ENCODE measurements around the gene SCMH1.

SCMH1 gene

GRCh38 chr1:41009466-41009865, 232.6 kb downstream of the SCMH1 start:
- H3K4me1 ChIP-seq (ENCODE audit: control insufficient read depth, insufficient read depth, low read length): no peaks in the 10 kb centered on the region
- peaks cover 34 to 52% of the 10 kb centered on the region in 2 donors for H3K36me3 ChIP-seq (ENCODE audit: control insufficient read depth in 2 of 2, insufficient read depth in 2 of 2, low read length in 2 of 2)
- H3K27me3 ChIP-seq (ENCODE audit: control insufficient read depth in 1 of 2, insufficient read depth in 2 of 2, low read length in 2 of 2): no peaks in the 10 kb centered on the region
- no peak overlapping the region for H3K27ac ChIP-seq (ENCODE audit: low read length)
- no peak overlapping the region for H3K4me3 ChIP-seq (ENCODE audit: low read length in 2 of 2)
- H3K9ac ChIP-seq (ENCODE audit: low read length in 2 of 2): no peak overlapping the region
- H3K9me3 ChIP-seq (ENCODE audit: control insufficient read depth in 2 of 2, low read length in 2 of 2): no peaks in the 10 kb centered on the region

- Histone ChIP-seq H3K9me3 (ENCODE audit: control insufficient read depth in 2 of 2, low read length in 2 of 2) (no peaks in the 10 kb centered on the region), H3K4me1 (ENCODE audit: control insufficient read depth, insufficient read depth, low read length) (peaks cover 12% of the 10 kb centered on the region), H3K4me3 (ENCODE audit: low read length in 2 of 2) (no peak overlapping the region), H3K27me3 (ENCODE audit: control insufficient read depth in 1 of 2, insufficient read depth in 2 of 2, low read length in 2 of 2) (no peaks in the 10 kb centered on the region), H3K36me3 (ENCODE audit: control insufficient read depth in 2 of 2, insufficient read depth in 2 of 2, low read length in 2 of 2) (peaks cover 34 to 56% of the 10 kb centered on the region in 2 donors), H3K27ac (ENCODE audit: low read length) (no peak overlapping the region), H3K9ac (ENCODE audit: low read length in 2 of 2) (no peak overlapping the region)
Observed at GRCh38 chr1:41006942-41007865, 234.9 kb downstream of the SCMH1 start.

- Histone ChIP-seq H3K4me3 (ENCODE audit: low read length in 2 of 2) (no peak overlapping the region), H3K27ac (ENCODE audit: low read length) (no peak overlapping the region), H3K4me1 (ENCODE audit: control insufficient read depth, insufficient read depth, low read length) (peaks cover 12% of the 10 kb centered on the region), H3K27me3 (ENCODE audit: control insufficient read depth in 1 of 2, insufficient read depth in 2 of 2, low read length in 2 of 2) (no peaks in the 10 kb centered on the region), H3K36me3 (ENCODE audit: control insufficient read depth in 2 of 2, insufficient read depth in 2 of 2, low read length in 2 of 2) (peaks cover 32 to 51% of the 10 kb centered on the region in 2 donors), H3K9ac (ENCODE audit: low read length in 2 of 2) (no peak overlapping the region), H3K9me3 (ENCODE audit: control insufficient read depth in 2 of 2, low read length in 2 of 2) (no peaks in the 10 kb centered on the region)
Observed at GRCh38 chr1:41005876-41006275, 236.2 kb downstream of the SCMH1 start.

- H3K9ac ChIP-seq (ENCODE audit: low read length in 2 of 2): no peak overlapping the region
- peaks cover 12% of the 10 kb centered on the region for H3K4me1 ChIP-seq (ENCODE audit: control insufficient read depth, insufficient read depth, low read length)
- H3K27me3 ChIP-seq (ENCODE audit: control insufficient read depth in 1 of 2, insufficient read depth in 2 of 2, low read length in 2 of 2): no peaks in the 10 kb centered on the region
- peak overlapping the region in 1 of 2 donors; percentile 15 for H3K4me3 ChIP-seq (ENCODE audit: low read length in 2 of 2)
- H3K27ac ChIP-seq (ENCODE audit: low read length): no peak overlapping the region
- peaks cover 26 to 52% of the 10 kb centered on the region in 2 donors for H3K36me3 ChIP-seq (ENCODE audit: control insufficient read depth in 2 of 2, insufficient read depth in 2 of 2, low read length in 2 of 2)
- H3K9me3 ChIP-seq (ENCODE audit: control insufficient read depth in 2 of 2, low read length in 2 of 2): no peaks in the 10 kb centered on the region
Observed at GRCh38 chr1:41003640-41004220, 238.4 kb downstream of the SCMH1 start.

GRCh38 chr1:41003127-41003639, 238.9 kb downstream of the SCMH1 start:
- H3K9ac ChIP-seq (ENCODE audit: low read length in 2 of 2): no peak overlapping the region

GRCh38 chr1:40998668-40999067, 243.4 kb downstream of the SCMH1 start:
- Histone ChIP-seq H3K4me1 (ENCODE audit: control insufficient read depth, insufficient read depth, low read length) (peaks cover 9% of the 10 kb centered on the region), H3K36me3 (ENCODE audit: control insufficient read depth in 2 of 2, insufficient read depth in 2 of 2, low read length in 2 of 2) (peaks cover 29 to 45% of the 10 kb centered on the region in 2 donors), H3K27ac (ENCODE audit: low read length) (no peak overlapping the region), H3K9ac (ENCODE audit: low read length in 2 of 2) (no peak overlapping the region), H3K27me3 (ENCODE audit: control insufficient read depth in 1 of 2, insufficient read depth in 2 of 2, low read length in 2 of 2) (no peaks in the 10 kb centered on the region), H3K9me3 (ENCODE audit: control insufficient read depth in 2 of 2, low read length in 2 of 2) (no peaks in the 10 kb centered on the region), H3K4me3 (ENCODE audit: low read length in 2 of 2) (no peak overlapping the region)

More at GRCh38 chr1:41003127-41003639, 238.9 kb downstream of the SCMH1 start:
- no peak overlapping the region for H3K27ac ChIP-seq (ENCODE audit: low read length)
- peaks cover 12% of the 10 kb centered on the region for H3K4me1 ChIP-seq (ENCODE audit: control insufficient read depth, insufficient read depth, low read length)
- H3K36me3 ChIP-seq (ENCODE audit: control insufficient read depth in 2 of 2, insufficient read depth in 2 of 2, low read length in 2 of 2): peaks cover 26 to 53% of the 10 kb centered on the region in 2 donors
- peak overlapping the region in 1 of 2 donors; percentile 15 for H3K4me3 ChIP-seq (ENCODE audit: low read length in 2 of 2)
- H3K27me3 ChIP-seq (ENCODE audit: control insufficient read depth in 1 of 2, insufficient read depth in 2 of 2, low read length in 2 of 2): no peaks in the 10 kb centered on the region
- no peaks in the 10 kb centered on the region for H3K9me3 ChIP-seq (ENCODE audit: control insufficient read depth in 2 of 2, low read length in 2 of 2)

GRCh38 chr1:40997096-40997495, 245.0 kb downstream of the SCMH1 start:
- Histone ChIP-seq H3K4me1 (ENCODE audit: control insufficient read depth, insufficient read depth, low read length) (no peaks in the 10 kb centered on the region), H3K36me3 (ENCODE audit: control insufficient read depth in 2 of 2, insufficient read depth in 2 of 2, low read length in 2 of 2) (peaks cover 30 to 46% of the 10 kb centered on the region in 2 donors), H3K27ac (ENCODE audit: low read length) (no peak overlapping the region), H3K27me3 (ENCODE audit: control insufficient read depth in 1 of 2, insufficient read depth in 2 of 2, low read length in 2 of 2) (no peaks in the 10 kb centered on the region), H3K4me3 (ENCODE audit: low read length in 2 of 2) (no peak overlapping the region), H3K9me3 (ENCODE audit: control insufficient read depth in 2 of 2, low read length in 2 of 2) (no peaks in the 10 kb centered on the region), H3K9ac (ENCODE audit: low read length in 2 of 2) (no peak overlapping the region)

- Histone ChIP-seq H3K4me3 (ENCODE audit: low read length in 2 of 2) (no peak overlapping the region), H3K9ac (ENCODE audit: low read length in 2 of 2) (no peak overlapping the region), H3K4me1 (ENCODE audit: control insufficient read depth, insufficient read depth, low read length) (peaks cover 4% of the 10 kb centered on the region), H3K27me3 (ENCODE audit: control insufficient read depth in 1 of 2, insufficient read depth in 2 of 2, low read length in 2 of 2) (no peaks in the 10 kb centered on the region), H3K36me3 (ENCODE audit: control insufficient read depth in 2 of 2, insufficient read depth in 2 of 2, low read length in 2 of 2) (peaks cover 43% of the 10 kb centered on the region in 2 donors), H3K9me3 (ENCODE audit: control insufficient read depth in 2 of 2, low read length in 2 of 2) (no peaks in the 10 kb centered on the region), H3K27ac (ENCODE audit: low read length) (no peak overlapping the region)
Observed at GRCh38 chr1:40989066-40989465, 253.0 kb downstream of the SCMH1 start.

GRCh38 chr1:40988280-40988679, 253.8 kb downstream of the SCMH1 start:
- H3K36me3 ChIP-seq (ENCODE audit: control insufficient read depth in 2 of 2, insufficient read depth in 2 of 2, low read length in 2 of 2): peaks cover 41 to 43% of the 10 kb centered on the region in 2 donors

GRCh38 chr1:40987439-40988276, 254.4 kb downstream of the SCMH1 start:
- Histone ChIP-seq H3K9ac (ENCODE audit: low read length in 2 of 2) (no peak overlapping the region), H3K27me3 (ENCODE audit: control insufficient read depth in 1 of 2, insufficient read depth in 2 of 2, low read length in 2 of 2) (no peaks in the 10 kb centered on the region), H3K4me1 (ENCODE audit: control insufficient read depth, insufficient read depth, low read length) (peaks cover 5% of the 10 kb centered on the region), H3K36me3 (ENCODE audit: control insufficient read depth in 2 of 2, insufficient read depth in 2 of 2, low read length in 2 of 2) (peaks cover 42 to 43% of the 10 kb centered on the region in 2 donors), H3K9me3 (ENCODE audit: control insufficient read depth in 2 of 2, low read length in 2 of 2) (no peaks in the 10 kb centered on the region), H3K27ac (ENCODE audit: low read length) (no peak overlapping the region), H3K4me3 (ENCODE audit: low read length in 2 of 2) (no peak overlapping the region)

More at GRCh38 chr1:40988280-40988679, 253.8 kb downstream of the SCMH1 start:
- Histone ChIP-seq H3K4me3 (ENCODE audit: low read length in 2 of 2) (no peak overlapping the region), H3K27me3 (ENCODE audit: control insufficient read depth in 1 of 2, insufficient read depth in 2 of 2, low read length in 2 of 2) (no peaks in the 10 kb centered on the region), H3K27ac (ENCODE audit: low read length) (no peak overlapping the region), H3K4me1 (ENCODE audit: control insufficient read depth, insufficient read depth, low read length) (peaks cover 4% of the 10 kb centered on the region), H3K9ac (ENCODE audit: low read length in 2 of 2) (no peak overlapping the region), H3K9me3 (ENCODE audit: control insufficient read depth in 2 of 2, low read length in 2 of 2) (no peaks in the 10 kb centered on the region)

Measured in stomach smooth muscle (tissue), 2 donors.